ENCODE data around the gene TXNDC8. TPM values are rescaled to one million over a fixed set of nuclear protein-coding genes. Genes with fewer than 3 reads are reported as not detected.
A peak's percentile ranks its signal among the peaks of the same experiment; 100 is the strongest.

The TXNDC8 gene
- total RNA-seq, 6 donors from 2014 or later: not detected

DNA sequence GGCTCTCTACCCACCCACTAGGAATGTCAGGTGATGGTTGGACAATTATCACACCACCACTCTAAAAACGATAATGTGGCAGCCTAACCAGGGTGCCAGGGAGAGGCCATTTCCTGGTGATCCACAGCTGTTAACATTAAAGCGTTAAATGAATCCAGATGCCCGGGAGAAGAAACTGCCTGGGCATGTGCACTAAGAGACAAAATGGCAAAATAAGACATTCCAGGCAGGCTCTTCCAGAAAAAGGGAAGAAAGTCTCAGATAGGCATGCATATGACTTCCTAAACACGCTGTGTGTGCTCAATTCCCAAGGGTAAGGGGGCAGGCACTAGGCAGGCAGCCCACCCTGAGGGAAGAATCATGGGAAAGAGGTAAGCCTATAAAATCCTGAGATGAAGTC, 76.8 kb downstream of the TXNDC8 start:
- 28 to 38% methylated on average over 4 of the region's 4 CpGs for WGBS, 2 donors

GRCh38 chr9:110259566-110259965, 78.1 kb downstream of the TXNDC8 start:
- no peaks in the 10 kb centered on the region for H3K9me3 ChIP-seq
- DNase-seq (no peak), ATAC-seq (ENCODE audit: low FRiP score in 2 of 2) (no peak)
- H3K36me3 ChIP-seq: no peaks in the 10 kb centered on the region
- H3K4me3 ChIP-seq: no peak overlapping the region
- TF ChIP-seq EP300 (IDR thresholded peaks at IDR 0.05) (no peak), POLR2AphosphoS5 (IDR thresholded peaks at IDR 0.05) (no peak), POLR2A (IDR thresholded peaks at IDR 0.05) (no peak)
- TF ChIP-seq, protein P1, sequence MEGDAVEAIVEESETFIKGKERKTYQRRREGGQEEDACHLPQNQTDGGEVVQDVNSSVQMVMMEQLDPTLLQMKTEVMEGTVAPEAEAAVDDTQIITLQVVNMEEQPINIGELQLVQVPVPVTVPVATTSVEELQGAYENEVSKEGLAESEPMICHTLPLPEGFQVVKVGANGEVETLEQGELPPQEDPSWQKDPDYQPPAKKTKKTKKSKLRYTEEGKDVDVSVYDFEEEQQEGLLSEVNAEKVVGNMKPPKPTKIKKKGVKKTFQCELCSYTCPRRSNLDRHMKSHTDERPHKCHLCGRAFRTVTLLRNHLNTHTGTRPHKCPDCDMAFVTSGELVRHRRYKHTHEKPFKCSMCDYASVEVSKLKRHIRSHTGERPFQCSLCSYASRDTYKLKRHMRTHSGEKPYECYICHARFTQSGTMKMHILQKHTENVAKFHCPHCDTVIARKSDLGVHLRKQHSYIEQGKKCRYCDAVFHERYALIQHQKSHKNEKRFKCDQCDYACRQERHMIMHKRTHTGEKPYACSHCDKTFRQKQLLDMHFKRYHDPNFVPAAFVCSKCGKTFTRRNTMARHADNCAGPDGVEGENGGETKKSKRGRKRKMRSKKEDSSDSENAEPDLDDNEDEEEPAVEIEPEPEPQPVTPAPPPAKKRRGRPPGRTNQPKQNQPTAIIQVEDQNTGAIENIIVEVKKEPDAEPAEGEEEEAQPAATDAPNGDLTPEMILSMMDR (IDR thresholded peaks at IDR 0.05): no peak
- H3K27me3 ChIP-seq: no peaks in the 10 kb centered on the region
- WGBS, 2 donors: 76 to 83% methylated on average over 2 of the region's 2 CpGs
- H3K4me1 ChIP-seq: peaks cover 16 to 22% (median 18%) of the 10 kb centered on the region in 4 donors
- no peak overlapping the region for H3K27ac ChIP-seq

More for the DNA sequence above, 76.8 kb downstream of the TXNDC8 start:
- Histone ChIP-seq H3K27ac (no peak overlapping the region), H3K36me3 (no peaks in the 10 kb centered on the region), H3K4me3 (no peak overlapping the region), H3K4me1 (peaks cover 11 to 16% (median 14%) of the 10 kb centered on the region in 4 donors), H3K27me3 (no peaks in the 10 kb centered on the region), H3K9me3 (no peaks in the 10 kb centered on the region)
- no peak for ATAC-seq (ENCODE audit: low FRiP score in 2 of 2)
- TF ChIP-seq POLR2AphosphoS5 (IDR thresholded peaks at IDR 0.05) (no peak), POLR2A (IDR thresholded peaks at IDR 0.05) (no peak), EP300 (IDR thresholded peaks at IDR 0.05) (no peak)
- TF ChIP-seq, protein P1 (IDR thresholded peaks at IDR 0.05): no peak
- DNase-seq: no peak

GRCh38 chr9:110258690-110259091, 79.0 kb downstream of the TXNDC8 start:
- 89 to 90% methylated on average over 3 of the region's 3 CpGs for WGBS, 2 donors
- ATAC-seq (ENCODE audit: low FRiP score in 2 of 2) (no peak), DNase-seq (no peak)
- Histone ChIP-seq H3K27ac (peak overlapping the region in 1 of 4 donors; percentile 97), H3K27me3 (no peaks in the 10 kb centered on the region), H3K4me1 (peaks cover 22 to 31% (median 24%) of the 10 kb centered on the region in 4 donors), H3K9me3 (no peaks in the 10 kb centered on the region), H3K4me3 (no peak overlapping the region), H3K36me3 (no peaks in the 10 kb centered on the region)
- TF ChIP-seq POLR2A (IDR thresholded peaks at IDR 0.05) (no peak), EP300 (IDR thresholded peaks at IDR 0.05) (no peak), POLR2AphosphoS5 (IDR thresholded peaks at IDR 0.05) (no peak)
- TF ChIP-seq, protein P1 (IDR thresholded peaks at IDR 0.05): no peak

- ATAC-seq (ENCODE audit: low FRiP score in 2 of 2): no peak
- H3K27me3 ChIP-seq: no peaks in the 10 kb centered on the region
- H3K27ac ChIP-seq: peak overlapping the region; percentile 91 to 97 (median 96)
- H3K4me3 ChIP-seq: peak overlapping the region in 1 of 4 donors; percentile 76
- WGBS, 2 donors: 90 to 100% methylated on average over 1 of the region's 1 CpG
- H3K4me1 ChIP-seq: peaks cover 22 to 37% (median 29%) of the 10 kb centered on the region in 4 donors
- TF ChIP-seq, protein P1 (IDR thresholded peaks at IDR 0.05): no peak
- TF ChIP-seq POLR2AphosphoS5 (IDR thresholded peaks at IDR 0.05) (no peak), EP300 (IDR thresholded peaks at IDR 0.05) (no peak), POLR2A (IDR thresholded peaks at IDR 0.05) (no peak)
- H3K9me3 ChIP-seq: no peaks in the 10 kb centered on the region
- DNase-seq: no peak
- no peaks in the 10 kb centered on the region for H3K36me3 ChIP-seq
Observed at GRCh38 chr9:110257956-110258355, 79.7 kb downstream of the TXNDC8 start.
